ENCODE results near the gene IL36RN.

IL36RN gene

DNA sequence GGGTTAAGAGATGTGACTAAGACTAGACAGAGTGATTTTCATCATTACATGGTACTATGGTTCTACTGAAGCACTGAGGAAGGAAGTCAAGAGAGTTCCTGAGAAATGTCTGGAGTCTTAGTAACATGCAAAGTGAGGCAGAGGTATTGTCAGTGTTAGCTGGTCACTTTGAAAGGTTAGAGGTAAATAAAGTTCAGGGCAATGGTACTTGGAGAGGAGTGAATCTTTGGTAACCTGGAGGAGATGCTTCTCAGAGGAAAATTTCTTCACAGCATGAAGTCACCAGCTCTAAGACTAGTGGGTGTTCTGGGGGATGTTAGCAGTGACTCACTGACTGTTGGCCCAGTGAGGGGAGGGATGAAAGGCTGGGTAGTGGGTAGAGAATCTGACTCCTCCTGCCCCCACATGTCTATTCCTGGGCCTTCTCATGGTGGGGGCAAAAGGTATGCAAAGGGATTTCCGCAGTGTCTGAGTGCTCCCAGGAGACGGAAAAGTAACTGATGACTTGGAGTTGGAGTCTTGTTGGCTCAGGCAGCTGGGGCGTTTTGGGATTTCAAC is 45.1 kb downstream of the IL36RN start:
- DNase-seq, result peak; percentile 25

- DNase-seq, result peak; percentile 44
Measured at GRCh38 chr2:113105047-113105785, 46.2 kb downstream of the IL36RN start.

DNA sequence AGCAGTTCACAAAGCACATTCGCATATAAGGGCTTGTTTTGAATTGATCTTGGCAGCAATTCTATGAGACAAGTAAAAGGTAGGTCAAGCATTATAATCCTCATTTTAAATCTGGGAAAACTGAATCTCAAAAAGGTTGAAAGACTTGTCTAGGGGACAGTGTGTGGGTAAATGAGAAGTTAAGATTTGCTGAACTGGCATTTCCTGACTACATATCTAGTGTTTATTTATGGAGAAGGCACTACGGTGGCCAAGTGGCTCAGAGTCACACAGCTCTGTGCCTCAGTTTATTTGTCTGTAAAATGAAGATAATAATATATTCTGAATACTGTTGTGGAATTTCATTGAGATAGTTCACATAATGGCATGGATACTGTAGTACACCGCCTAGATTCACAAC is 52.1 kb downstream of the IL36RN start:
- no peak for DNase-seq

- DNase-seq, result no peak
Measured at GRCh38 chr2:113111823-113112287, 52.9 kb downstream of the IL36RN start.

- DNase-seq, result no peak
Measured at GRCh38 chr2:113112441-113112840, 53.4 kb downstream of the IL36RN start.

DNA sequence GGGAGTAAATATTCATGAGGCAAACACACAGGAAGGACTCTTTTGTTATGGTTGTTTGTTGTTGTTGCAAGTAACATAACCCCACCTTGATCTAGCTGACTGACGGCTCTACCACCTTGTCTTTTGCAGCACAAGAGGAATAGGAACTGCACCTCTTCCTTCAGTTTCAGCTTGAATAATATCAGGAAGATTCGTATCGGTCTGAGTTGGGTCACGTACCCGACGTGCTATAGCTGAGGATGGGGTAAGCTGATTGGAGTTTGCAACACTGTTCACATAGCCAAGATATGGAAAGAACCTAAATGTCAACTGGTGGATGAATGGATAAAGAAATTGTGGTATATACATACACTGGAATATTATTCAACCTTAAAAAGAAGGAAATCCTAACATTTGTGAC is 53.9 kb downstream of the IL36RN start:
- DNase-seq, result no peak

- DNase-seq, result no peak
Measured at GRCh38 chr2:113113807-113114206, 54.8 kb downstream of the IL36RN start.
